B cell (primary cell): Measurements from ENCODE around the gene PYGO1. TPM values are rescaled to one million over a fixed set of nuclear protein-coding genes. Genes with fewer than 3 reads are reported as not detected.

Experiments
- ATAC-seq: fragments of 200-7000 bp; cut with Tn5 transposase; one replicate; pipeline ENCODE4 v1.10.0; 2021; ENCODE audit warnings: low read depth, mild to moderate bottlenecking, moderate number of reproducible peaks, moderate library complexity
- CTCF ChIA-PET: fragments of 350-600 bp; sonication (Branson Sonifier 250); formaldehyde crosslinking; loops from one replicate; lab custom pipeline; 2021; ENCODE audit warnings: antibody characterized with exemption, inconsistent platforms; lab: Charles Lee
- POLR2A ChIA-PET: fragments of 350-600 bp; sonication (Branson Sonifier 250); formaldehyde crosslinking; loops from one replicate; lab custom pipeline; 2021; ENCODE audit warnings: antibody characterized with exemption; lab: Charles Lee
- DNase-seq: peaks from one replicate; pipeline ENCODE4 v3.0.0; 2013
- H2AFZ ChIP-seq: 2 replicates; pipeline ENCODE4 v1.6.1; 2012; ENCODE audit warnings: mild to moderate bottlenecking, low read depth, low read length; ENCODE audit not compliant: insufficient read depth, poor library complexity, severe bottlenecking
- H3K27ac ChIP-seq, 2 donors: 1 replicate in 1 of 2; 2 replicates in 1 of 2; pipeline ENCODE4 v1.5.1; 2012 to 2013; ENCODE audit warnings: low read length in 2 of 2, mild to moderate bottlenecking in 2 of 2, moderate library complexity in 1 of 2
- H3K27me3 ChIP-seq, 4 experiments: fragments of 200-600 bp in 1 of 4; sonication (generic) in 1 of 4; replicated peaks in 1 of 4; 1 replicate in 2 of 4; 2 replicates in 2 of 4; pipeline versions ENCODE4 v1.6.1 to v1.7.0; 2013 to 2016; ENCODE audit warnings: low read length in 3 of 4, mild to moderate bottlenecking in 2 of 4, mixed read lengths in 1 of 4, moderate library complexity in 1 of 4; ENCODE audit not compliant: insufficient read depth in 4 of 4, control insufficient read depth in 3 of 4; ENCODE audit errors: control extremely low read depth in 1 of 4
- H3K36me3 ChIP-seq, 2 experiments: replicated peaks in 1 of 2; 1 replicate in 1 of 2; 2 replicates in 1 of 2; pipeline versions ENCODE4 v1.6.1 to v1.7.1; 2013; ENCODE audit warnings: low read length in 1 of 2; ENCODE audit not compliant: insufficient read depth in 2 of 2, control insufficient read depth in 1 of 2; ENCODE audit errors: control extremely low read depth in 1 of 2, extremely low read depth in 1 of 2
- H3K4me1 ChIP-seq, 2 donors: fragments of 200-600 bp in 1 of 2; sonication (generic) in 1 of 2; 1 replicate in 1 of 2; 2 replicates in 1 of 2; pipeline versions ENCODE4 v1.5.1 to v1.6.1; 2013 to 2017; ENCODE audit warnings: low read length in 2 of 2; ENCODE audit not compliant: control insufficient read depth in 2 of 2, insufficient read depth in 2 of 2
- H3K4me2 ChIP-seq: replicated peaks from 2 replicates; pipeline ENCODE3; 2012; ENCODE audit warnings: mild to moderate bottlenecking, low read depth, low read length; ENCODE audit not compliant: poor library complexity, severe bottlenecking
- H3K4me3 ChIP-seq, 5 experiments: fragments of 200-600 bp in 1 of 5; sonication (generic) in 1 of 5; 1 replicate in 3 of 5; 2 replicates in 2 of 5; pipeline versions ENCODE4 v1.5.1 to v1.7.0; 2011 to 2016; ENCODE audit warnings: low read length in 4 of 5, mild to moderate bottlenecking in 4 of 5, low read depth in 2 of 5, control low read depth in 1 of 5, moderate library complexity in 1 of 5; ENCODE audit not compliant: insufficient read depth in 1 of 5; ENCODE audit errors: control extremely low read depth in 1 of 5, extremely low read depth in 1 of 5
- H3K79me2 ChIP-seq: fragments of 200-600 bp; sonication (generic); one replicate; pipeline ENCODE4 v1.6.0; 2016; ENCODE audit warnings: low read length; ENCODE audit not compliant: control insufficient read depth, insufficient read depth
- H3K9ac ChIP-seq: fragments of 200-600 bp; sonication (generic); 2 replicates; pipeline ENCODE4 v1.6.1; 2017; ENCODE audit warnings: mild to moderate bottlenecking, low read length, moderate library complexity
- H3K9me3 ChIP-seq, 3 donors: one replicate each; pipeline versions ENCODE4 v1.6.1 to v1.7.1; 2013; ENCODE audit warnings: low read length in 2 of 3; ENCODE audit not compliant: control insufficient read depth in 2 of 3, insufficient read depth in 1 of 3; ENCODE audit errors: control extremely low read depth in 1 of 3
- H4K20me1 ChIP-seq: 2 replicates; pipeline ENCODE4 v1.6.0; 2012; ENCODE audit warnings: mild to moderate bottlenecking, low read length; ENCODE audit not compliant: insufficient read depth, control insufficient read depth, poor library complexity, severe bottlenecking
- H3K27ac Mint-ChIP-seq: one replicate; pipeline ENCODE4 v1.8.0; 2021; ENCODE audit warnings: mixed read lengths
- H3K27me3 Mint-ChIP-seq: one replicate; pipeline ENCODE4 v1.8.0; 2021; ENCODE audit warnings: mixed read lengths
- H3K4me1 Mint-ChIP-seq: one replicate; pipeline ENCODE4 v1.8.0; 2021; ENCODE audit warnings: mixed read lengths
- H3K4me3 Mint-ChIP-seq: one replicate; pipeline ENCODE4 v1.8.0; 2021; ENCODE audit warnings: mixed read lengths
- H3K9me3 Mint-ChIP-seq: one replicate; pipeline ENCODE4 v1.8.0; 2022; ENCODE audit warnings: mixed read lengths; ENCODE audit not compliant: insufficient read depth
- CTCF ChIP-seq: fragments of 200-600 bp; IDR thresholded peaks from one replicate; pipeline ENCODE4 v1.8.0; 2022; ENCODE audit warnings: antibody characterized with exemption, mild to moderate bottlenecking
- EZH2 ChIP-seq: IDR thresholded peaks from 2 replicates; pipeline ENCODE4 v1.6.1; 2012; ENCODE audit warnings: borderline replicate concordance, low read depth, mild to moderate bottlenecking, moderate library complexity, low read length; ENCODE audit not compliant: insufficient read depth, poor library complexity, severe bottlenecking
- WGBS: methylation state at CpG from one replicate; pipeline ENCODE4 v1.1.5; 2013; ENCODE audit warnings: missing lambda C conversion rate; ENCODE audit not compliant: insufficient coverage; 5-methylcytosine and 5-hydroxymethylcytosine counted together
- intact Hi-C: fragments of 100-400 bp; cut with micrococcal nuclease; formaldehyde crosslinking; loops from one replicate; pipeline ENCODE4 v1.10.0; 2022
- polyA plus RNA-seq: library from polyadenylated mRNA; depleted of rRNA; stranded (reverse); fragments of >200 nt; gene quantifications from 2 replicates; pipeline ENCODE4 v1.2.3, GENCODE V29; 2012
- total RNA-seq, 2 donors: library from RNA; stranded (reverse); fragments of 120-200 nt in 1 of 2; gene quantifications; 1 replicate in 1 of 2; 2 replicates in 1 of 2; pipeline versions ENCODE4 v1.2.3 to v1.2.4, GENCODE V29; 2013 to 2022

PYGO1 gene
- total and polyA plus RNA-seq, 2 donors (not counting 1 experiment from before 2014, with no cell fraction given) = 0.02 TPM; not detected in 1

- Mint-ChIP-seq H3K4me1 (peaks cover 3% of the 10 kb centered on the region), H3K4me3 (no peak overlapping the region), H3K27ac (no peak overlapping the region), H3K9me3 (no peaks in the 10 kb centered on the region), H3K27me3 (peaks cover 9% of the 10 kb centered on the region)
- Histone ChIP-seq H3K27me3 (peaks cover 0 to 12% (median 2%) of the 10 kb centered on the region in 4 experiments), H3K79me2 (no peaks in the 10 kb centered on the region), H2AFZ (no peak overlapping the region), H3K4me3 (no peak overlapping the region), H3K4me2 (no peak overlapping the region), H3K27ac (no peak overlapping the region), H4K20me1 (no peaks in the 10 kb centered on the region), H3K9ac (no peak overlapping the region), H3K9me3 (peaks cover 0 to 8% (median 3%) of the 10 kb centered on the region in 3 donors), H3K4me1 (peaks cover 0 to 4% of the 10 kb centered on the region in 2 donors), H3K36me3 (no peaks in the 10 kb centered on the region)
- ChIA-PET CTCF (interaction anchor here (0.5 kb wide), 1 partner anchor 43 kb away, joined by 3 read pairs; no protein-coding TSS in a partner anchor), POLR2A (no interaction called here)
- ATAC-seq (no peak), DNase-seq (no peak)
- WGBS = 78% methylated on average over 1 of the region's 4 CpGs
- TF ChIP-seq EZH2 = no peak
- TF ChIP-seq CTCF = no peak
- intact Hi-C loops = no loop called here
Observed at GRCh38 chr15:55528812-55529211, 59.3 kb downstream of the PYGO1 start.

- H3K9ac ChIP-seq = no peak overlapping the region
- ChIA-PET CTCF (no interaction called here), POLR2A (no interaction called here)
- no peak for ATAC-seq
- TF ChIP-seq EZH2 (no peak), CTCF (no peak)
- H3K27me3 Mint-ChIP-seq = peaks cover 24% of the 10 kb centered on the region
- H3K4me1 Mint-ChIP-seq = no peaks in the 10 kb centered on the region
- H3K9me3 Mint-ChIP-seq = no peaks in the 10 kb centered on the region
- no peaks in the 10 kb centered on the region for H3K36me3 ChIP-seq
- DNase-seq = no peak
- H2AFZ ChIP-seq = no peak overlapping the region
- H3K4me2 ChIP-seq = no peak overlapping the region
- peaks cover 0 to 4% of the 10 kb centered on the region in 2 donors for H3K4me1 ChIP-seq
- H3K9me3 ChIP-seq = peaks cover 0 to 8% (median 3%) of the 10 kb centered on the region in 3 donors
- WGBS = 86% methylated on average over 1 of the region's 1 CpG
- H3K27me3 ChIP-seq = peaks cover 0 to 12% (median 2%) of the 10 kb centered on the region in 4 experiments
- H3K79me2 ChIP-seq = no peaks in the 10 kb centered on the region
- no peak overlapping the region for H3K4me3 ChIP-seq
- no peaks in the 10 kb centered on the region for H4K20me1 ChIP-seq
- H3K27ac Mint-ChIP-seq = no peak overlapping the region
- intact Hi-C loops = no loop called here
- H3K27ac ChIP-seq = no peak overlapping the region
- no peak overlapping the region for H3K4me3 Mint-ChIP-seq
Observed at GRCh38 chr15:55527150-55527549, 61.0 kb downstream of the PYGO1 start.
